Mammary epithelial cell (primary cell): Measurements from ENCODE around the gene ZCCHC2.

Experiments
- CTCF ChIP-seq, 2 donors: IDR thresholded peaks in 1 of 2; conservative IDR thresholded peaks in 1 of 2; 2 replicates each; pipeline ENCODE4 v1.5.1; 2011 to 2012; ENCODE audit warnings: inconsistent platforms in 2 of 2, low read length in 2 of 2, mild to moderate bottlenecking in 2 of 2, control low read depth in 1 of 2, low read depth in 1 of 2; ENCODE audit not compliant: insufficient read depth in 1 of 2; ENCODE audit errors: extremely low read depth in 1 of 2
- EZH2 ChIP-seq: IDR thresholded peaks from 2 replicates; pipeline ENCODE4 v1.6.1; 2012; ENCODE audit warnings: low read length, inconsistent platforms, borderline replicate concordance

GRCh38 chr18:62480927-62481326 lies 41.9 kb upstream of the ZCCHC2 start:
- no peak for TF ChIP-seq CTCF (conservative IDR thresholded peaks at IDR 0.05 in 1 of 2, IDR thresholded peaks at IDR 0.05 in 1 of 2; ENCODE audit: extremely low read depth in 1 of 2, insufficient read depth in 1 of 2, low read depth in 1 of 2, low read length in 2 of 2)
- TF ChIP-seq EZH2: no peak
